ENCODE measurements around the gene SCN8A.
A peak's percentile ranks its signal among the peaks of the same experiment; 100 is the strongest.
"Not testable (repeated sequence)": the region's sequence is repeated elsewhere in the genome, so short reads cannot be mapped to it uniquely, and the experiment has no call there.

SCN8A gene

DNA sequence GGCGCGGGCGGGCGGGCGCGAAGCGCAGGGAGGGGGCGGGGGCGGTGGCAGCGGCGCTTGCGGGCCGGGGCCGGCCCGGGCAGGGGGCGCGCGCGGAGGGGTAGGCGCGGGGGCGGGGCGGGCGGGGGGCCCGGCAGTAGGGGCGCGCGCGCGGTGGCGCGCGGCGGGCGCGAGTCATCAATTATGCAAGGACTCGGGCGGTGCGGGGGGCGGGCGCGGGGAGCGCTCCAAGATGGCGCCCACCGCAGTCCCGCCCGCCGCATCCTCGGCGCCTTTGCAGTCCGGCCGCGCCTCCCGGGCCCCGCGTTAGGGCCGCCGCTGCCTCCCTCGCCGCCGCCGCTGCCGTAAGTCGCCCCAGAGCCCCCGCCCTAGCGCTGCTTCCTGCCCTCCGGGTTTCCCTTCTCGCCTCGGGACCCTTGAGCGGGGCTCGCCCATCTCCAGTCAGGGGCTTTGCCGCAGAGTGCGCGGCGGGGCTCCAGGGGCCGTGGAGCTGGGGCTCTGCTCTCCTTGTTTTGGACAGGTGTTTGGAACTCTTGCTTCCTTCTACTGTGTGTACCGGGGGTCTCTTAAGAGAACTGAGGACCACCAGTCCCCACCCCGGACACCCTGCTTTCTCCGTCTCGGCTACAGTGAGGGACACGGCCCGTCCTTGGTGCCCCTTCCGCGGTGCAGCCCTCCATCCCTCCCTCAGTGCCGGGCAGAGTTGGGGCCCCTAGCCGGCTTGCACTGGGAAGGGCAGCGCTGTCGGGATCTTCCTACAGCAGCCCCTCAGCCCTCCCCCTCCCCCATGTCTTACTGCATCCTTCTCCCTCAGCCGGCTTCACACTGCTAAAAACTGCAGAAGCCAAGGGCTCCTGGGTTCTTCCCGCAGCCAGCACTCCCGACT lies at the start of gene SCN8A:
Gene SCN8A (plus strand): TSS at position 218 of the 886 bp plus-strand sequence. CDS start 71,585 bp downstream, outside the sequence.
- DNase-seq, result no peak

DNA sequence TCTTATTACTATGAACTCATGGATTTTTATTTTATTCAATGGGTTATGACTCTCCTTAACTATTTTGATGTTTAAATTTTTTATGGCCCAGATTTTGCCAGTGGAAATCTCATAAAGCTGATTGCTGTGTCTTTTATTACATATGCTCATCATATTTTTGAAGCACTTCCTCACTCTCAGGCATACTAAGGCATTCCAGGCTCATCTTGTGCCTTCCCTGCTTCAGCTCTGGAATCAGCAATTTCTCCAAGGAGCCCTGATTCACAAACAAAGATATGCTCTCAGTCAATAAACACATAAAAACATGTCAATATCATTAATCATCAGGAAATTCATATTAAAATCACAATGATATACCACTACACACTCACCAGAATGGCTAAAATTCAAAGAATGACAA lies 44.9 kb upstream of the SCN8A start:
- DNase-seq, result no peak

DNA sequence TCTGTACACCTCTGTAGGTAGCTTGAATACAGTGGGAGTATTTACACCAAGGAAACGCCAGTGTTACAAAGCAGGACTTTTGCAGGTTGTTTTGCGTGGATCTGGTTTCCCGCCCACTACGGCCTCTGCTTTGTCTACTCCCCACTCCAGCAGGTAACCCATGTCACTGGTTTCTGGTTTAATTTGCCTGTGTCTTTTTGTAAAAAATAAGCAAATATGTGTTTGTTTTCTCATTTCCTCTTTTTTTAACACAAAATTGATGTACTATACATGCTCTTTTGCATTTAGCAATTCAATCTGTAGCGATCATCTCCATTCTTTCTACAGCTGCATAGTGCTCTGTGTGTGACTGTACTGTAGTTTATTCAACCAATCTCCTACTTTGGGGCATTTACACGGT lies 43.4 kb upstream of the SCN8A start:
- DNase-seq, result no peak

DNA sequence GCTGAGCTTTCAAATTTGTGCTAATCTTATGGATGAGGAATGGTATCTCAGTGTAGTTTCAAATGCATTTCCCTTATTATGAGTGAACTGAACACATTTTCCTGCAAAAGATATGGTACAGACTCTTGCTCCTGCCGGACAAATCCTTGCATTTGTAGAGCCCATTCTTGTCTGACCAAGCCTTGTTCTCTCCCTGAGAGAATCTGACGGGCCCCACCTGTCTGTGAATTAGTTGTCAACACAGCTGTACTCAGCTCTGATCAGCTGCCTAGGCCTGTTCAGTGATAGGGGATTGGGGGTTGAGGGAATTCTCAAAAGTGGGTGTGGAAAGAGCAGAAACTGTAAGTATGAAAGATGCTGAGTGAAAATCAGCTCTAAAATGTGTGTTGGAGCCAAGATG lies 42.8 kb upstream of the SCN8A start:
- no peak for DNase-seq

DNA sequence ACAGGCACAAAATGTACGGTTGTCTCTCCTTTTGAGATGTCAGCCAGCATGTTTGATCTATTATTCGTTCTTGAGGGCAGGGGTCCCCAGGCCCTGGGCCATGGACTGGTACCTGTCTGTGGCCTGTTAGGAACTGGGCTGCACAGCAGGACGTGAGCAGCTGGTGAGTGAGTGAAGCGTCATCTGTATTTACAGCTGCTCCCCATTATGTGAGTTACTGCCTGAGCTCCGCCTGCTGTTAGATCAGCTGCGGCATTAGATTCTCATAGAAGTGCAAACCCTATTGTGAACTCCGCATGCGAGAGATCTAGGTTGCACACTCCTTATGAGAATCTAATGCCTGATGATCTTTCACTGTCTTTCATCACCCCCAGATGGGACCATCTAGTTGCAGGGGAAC lies 41.4 kb upstream of the SCN8A start:
- no peak for DNase-seq

DNA sequence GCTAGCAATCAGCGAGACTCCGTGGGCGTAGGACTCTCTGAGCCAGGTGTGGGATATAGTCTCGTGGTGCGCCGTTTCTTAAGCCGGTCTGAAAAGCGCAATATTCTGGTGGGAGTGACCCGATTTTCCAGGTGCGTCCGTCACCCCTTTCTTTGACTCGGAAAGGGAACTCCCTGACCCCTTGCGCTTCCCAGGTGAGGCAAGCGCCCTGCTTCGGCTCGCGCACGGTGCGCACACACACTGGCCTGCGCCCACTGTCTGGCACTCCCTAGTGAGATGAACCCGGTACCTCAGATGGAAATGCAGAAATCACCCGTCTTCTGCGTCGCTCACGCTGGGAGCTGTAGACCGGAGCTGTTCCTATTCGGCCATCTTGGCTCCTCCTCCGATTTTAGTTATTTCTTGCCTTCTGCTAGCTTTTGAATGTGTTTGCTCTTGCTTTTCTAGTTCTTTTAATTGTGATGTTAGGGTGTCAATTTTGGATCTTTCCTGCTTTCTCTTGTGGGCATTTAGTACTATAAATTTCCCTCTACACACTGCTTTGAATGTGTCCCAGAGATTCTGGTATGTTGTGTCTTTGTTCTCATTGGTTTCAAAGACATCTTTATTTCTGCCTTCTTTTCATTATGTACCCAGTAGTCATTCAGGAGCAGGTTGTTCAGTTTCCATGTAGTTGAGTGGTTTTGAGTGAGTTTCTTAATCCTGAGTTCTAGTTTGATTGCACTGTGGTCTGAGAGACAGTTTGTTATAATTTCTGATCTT lies 22.6 kb upstream of the SCN8A start:
- not testable (repeated sequence) for DNase-seq

DNA sequence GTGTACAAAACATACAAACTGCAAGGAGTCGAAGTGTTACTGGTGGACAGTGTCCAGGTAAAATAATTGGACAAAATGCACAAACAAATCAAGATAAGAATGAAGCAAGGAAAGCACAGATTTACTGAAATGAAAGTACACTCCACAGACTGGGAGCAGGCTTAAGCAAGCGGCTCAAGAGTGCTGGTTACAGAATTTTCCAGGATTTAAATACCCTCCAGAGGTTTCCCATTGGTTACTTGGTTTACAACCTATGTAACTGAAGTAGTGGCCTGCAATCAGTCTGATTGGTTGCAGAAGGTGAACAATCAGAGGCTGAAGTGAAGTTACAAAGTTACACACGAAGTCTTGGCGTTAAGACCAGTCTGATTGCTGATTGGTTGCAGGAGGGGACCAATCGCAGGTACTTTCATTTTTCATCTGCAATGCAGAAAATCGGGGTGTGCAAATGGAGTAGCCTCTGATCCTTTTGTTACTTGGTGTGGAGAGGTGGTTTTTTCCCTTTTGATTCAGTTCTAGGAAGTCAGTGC lies 11.6 kb upstream of the SCN8A start:
- DNase-seq, result no peak

DNA sequence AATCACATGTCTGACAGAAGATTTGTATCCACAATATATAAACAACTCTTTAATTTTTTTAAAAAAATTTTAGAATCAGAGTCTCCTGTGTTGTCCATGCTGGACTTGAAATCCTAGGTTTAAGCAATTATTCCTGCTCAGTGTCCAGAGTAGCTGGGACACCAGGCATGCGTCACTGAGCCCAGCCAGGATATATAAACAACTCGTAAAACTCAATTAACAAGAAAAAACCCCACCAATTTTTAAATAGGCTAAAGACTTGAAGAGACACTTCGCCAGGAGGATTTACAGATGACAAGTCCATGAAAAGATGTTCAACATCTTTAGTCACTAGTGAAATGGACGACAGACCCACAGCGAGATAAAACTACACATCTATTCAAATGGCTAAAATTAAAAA lies 2.0 kb upstream of the SCN8A start:
- DNase-seq, result no peak

DNA sequence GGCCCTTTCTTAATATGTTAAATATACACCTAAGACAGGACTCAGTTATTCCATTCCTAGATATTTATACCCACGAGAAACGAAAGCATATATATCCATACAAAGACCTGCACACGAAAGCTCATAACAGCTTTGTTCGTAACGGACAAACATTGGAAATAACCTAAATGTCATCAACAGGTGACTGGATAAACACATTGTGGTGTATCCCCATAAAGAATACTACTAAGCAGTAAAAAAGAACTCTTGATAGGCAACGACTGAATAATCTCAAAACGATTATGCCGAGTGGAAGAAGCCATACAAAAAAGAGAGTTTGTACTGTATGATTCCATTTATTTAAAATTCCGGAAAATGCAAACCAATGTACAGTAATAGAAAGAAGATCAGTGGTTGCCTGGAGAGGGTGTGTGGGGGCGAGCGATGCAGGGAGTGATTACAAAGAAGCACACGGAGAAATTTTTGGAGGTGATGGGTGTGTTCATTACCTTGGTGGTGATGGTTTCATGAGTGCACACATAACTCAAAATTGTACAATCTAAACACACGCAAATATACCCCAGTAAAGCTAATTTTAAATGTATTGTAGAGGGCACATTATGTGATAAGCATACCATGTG lies 1.4 kb upstream of the SCN8A start:
- no peak for DNase-seq

DNA sequence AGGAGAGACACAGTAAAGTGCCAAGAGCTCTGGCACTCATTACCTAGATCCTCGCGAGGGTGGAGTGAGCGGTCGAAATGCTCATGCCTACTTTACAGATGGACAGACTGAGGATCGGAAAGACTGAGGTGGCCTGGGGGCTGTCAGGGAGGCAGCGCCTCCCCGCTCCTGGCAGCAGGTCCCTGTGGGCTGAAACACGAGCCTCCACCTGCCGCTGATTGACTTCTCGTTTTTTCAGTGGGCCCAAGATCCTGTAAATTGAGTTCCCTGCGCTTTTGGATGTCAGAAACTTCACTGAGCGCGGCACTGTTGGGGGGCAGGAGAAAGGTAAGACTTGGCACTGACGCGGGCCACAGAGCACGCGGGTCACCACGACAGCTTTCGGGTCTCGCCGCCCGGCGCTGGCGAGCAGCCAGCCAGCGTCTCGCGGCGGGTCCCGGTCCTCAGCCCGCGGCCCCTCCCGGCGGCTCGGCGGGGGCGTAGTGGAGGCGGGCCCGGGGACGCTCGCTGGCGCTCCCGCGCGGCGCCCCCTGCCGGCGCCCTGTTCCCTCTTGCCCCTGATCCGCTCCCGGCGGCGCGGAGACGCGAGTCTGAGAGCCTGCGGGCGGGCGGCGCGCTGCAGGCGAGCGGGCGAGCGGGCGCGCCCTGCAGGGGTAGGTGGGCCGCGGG lies 552 bp upstream of the SCN8A start:
- DNase-seq, result peak; percentile 63

DNA sequence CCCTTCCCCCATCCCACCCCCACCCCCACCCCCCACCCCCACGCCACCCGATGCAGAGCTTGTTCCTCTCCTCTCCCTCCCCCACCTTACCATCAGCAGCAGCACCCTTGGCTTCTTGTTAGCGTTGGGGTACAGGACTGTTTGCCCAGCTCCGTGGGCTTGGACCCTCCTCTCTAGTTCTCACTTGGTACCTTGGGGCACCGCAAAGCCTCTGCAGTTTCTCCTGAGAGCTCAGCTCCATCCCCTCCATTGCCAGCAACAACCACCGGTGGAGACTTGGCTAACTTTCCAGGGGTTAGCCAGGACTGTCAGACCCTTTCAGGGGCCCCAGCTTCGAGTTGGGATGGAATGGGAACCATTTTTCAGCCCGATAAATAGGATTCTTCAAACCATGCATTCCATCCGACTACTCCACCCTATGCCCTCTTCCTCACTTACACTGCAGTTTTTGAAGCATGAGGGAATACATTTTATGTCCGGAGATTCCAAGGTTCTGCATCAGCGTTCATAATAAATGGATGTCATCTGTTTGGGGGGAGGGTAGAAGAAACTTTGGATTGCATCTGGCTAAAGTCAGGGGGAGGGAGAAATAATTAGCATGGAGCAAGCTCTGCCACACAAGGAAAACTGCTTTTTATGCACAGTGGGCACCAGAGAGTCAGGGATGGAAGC lies 1.1 kb downstream of the SCN8A start:
- no peak for DNase-seq

DNA sequence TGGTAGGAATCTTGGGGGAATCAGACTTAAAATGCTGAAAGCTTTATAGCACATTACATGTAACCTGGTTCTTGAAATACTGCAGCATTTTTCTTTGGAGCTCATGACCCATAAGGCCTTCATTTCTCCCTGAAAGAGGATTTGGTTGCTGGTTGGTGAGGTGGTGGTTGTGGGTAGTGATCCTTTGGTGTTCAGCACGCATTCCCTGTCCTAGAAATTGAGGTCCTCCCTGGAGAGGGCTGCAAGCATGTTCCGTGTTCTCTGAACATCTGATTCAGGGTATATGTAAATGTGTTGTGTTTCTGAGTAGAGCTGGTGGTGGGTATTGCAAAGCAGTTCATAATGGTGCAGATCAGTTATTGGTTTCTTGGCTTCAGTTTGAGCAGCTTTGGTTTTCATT lies 2.0 kb downstream of the SCN8A start:
- no peak for DNase-seq

DNA sequence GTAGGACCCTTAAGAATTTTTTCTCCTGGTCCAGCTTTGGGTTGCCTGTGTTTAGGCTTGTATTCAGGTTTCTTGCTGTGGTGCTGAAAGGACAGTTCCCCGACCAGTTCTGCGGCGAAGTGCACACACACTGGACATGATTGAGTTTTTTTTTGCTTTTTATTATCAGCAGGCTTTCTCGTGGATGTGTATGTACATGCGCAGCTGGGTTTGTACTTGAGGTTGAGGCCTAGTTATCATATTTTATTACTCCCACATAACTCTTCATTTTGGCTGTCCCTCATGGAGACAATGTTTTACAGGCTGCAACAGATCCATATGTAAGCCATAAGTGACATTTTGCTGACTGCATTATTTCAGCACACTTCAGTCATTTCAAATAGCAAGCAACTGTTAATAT lies 2.5 kb downstream of the SCN8A start:
- peak; percentile 10 for DNase-seq

DNA sequence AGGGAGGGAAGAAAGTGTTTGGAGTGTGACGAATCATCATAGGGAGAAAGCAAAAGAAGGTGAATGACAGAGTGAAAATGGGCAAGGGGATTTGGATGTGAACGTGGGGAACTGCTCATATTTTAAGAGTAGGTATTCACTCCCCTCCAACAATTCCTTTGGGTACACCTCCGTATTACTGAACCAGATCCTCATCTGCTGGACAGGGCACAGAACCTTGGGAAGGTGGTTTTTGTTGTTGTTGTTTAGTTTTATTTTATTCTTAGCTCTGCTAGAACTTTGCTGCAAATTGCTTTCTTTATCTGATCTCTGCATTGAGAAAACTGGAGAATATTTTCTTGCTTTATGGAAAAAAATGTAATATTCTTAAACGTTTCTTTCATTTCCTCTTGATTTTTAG lies 7.1 kb downstream of the SCN8A start:
- no peak for DNase-seq

DNA sequence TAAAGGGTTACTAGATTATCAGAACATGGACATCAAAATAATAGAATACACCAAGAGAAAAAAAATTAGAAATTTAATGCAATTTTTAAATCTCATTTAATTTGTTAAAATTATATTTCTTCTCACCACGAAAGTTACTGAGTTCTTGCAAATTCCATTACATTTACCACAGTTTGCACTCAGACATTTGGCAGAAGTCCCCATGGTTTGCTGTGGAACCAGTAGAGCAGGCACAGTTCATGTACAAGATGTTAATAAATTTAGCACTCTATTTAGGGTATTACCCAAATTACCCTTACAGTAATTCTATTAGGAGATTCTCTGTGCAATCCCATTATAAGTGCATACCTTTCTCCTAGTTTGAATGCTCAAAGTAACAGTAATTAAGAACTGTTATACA lies 9.7 kb downstream of the SCN8A start:
- no peak for DNase-seq

DNA sequence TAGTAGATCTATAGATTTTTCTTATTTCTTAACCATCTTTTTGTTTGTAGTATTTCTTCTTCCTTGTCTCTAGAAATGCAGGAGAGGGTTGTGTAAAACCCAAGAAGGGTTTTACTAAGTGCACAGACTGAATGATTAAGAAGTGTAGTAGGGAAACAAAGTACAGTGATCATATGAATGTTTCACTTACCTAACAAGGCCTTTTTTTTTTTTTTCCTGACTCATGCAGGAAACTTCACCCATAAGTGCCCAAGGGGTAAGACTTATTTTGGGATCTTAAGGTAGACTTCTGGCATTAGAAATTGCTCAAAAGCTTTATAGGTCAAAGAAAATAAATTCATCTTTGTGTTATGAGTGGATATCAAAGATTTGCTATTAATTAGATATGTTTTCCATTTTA lies 10.2 kb downstream of the SCN8A start:
- no peak for DNase-seq

DNA sequence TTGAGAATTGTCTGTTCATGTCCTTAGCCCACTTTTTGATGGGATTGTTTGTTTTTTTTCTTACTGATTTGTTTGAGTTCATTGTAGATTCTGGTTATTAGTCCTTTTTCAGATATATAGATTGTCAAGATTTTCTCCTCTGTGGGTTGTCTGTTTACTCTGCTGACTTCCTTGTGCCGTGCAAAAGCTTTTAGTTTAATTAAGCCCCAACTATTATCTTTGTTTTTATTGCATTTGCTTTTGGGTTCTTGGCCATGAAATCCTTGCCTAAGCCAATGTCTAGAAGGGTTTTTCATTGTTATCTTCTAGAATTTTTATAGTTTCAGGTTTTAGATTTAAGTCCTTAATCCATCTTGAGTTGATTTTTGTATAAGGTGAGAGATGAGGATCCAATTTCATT lies 14.9 kb downstream of the SCN8A start:
- not testable (repeated sequence) for DNase-seq

DNA sequence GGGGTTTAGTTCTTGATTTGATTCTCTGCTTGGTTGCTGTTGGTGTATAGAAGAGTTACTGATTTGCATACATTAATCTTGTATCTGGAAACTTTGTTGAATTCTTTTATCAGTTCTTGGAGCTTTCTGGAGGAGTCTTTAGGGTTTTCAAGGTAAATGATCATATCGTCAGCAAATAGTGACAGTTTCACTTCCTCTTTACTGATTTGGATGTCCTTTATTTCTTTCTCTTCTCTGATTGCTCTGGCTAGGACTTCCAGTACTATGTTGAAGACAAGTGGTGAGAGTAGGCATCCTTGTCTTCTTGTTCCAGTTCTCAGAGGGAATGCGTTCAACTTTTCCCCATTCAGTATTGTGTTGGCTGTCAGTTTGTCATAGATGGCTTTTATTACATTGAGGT lies 16.2 kb downstream of the SCN8A start:
- DNase-seq, result not testable (repeated sequence)

DNA sequence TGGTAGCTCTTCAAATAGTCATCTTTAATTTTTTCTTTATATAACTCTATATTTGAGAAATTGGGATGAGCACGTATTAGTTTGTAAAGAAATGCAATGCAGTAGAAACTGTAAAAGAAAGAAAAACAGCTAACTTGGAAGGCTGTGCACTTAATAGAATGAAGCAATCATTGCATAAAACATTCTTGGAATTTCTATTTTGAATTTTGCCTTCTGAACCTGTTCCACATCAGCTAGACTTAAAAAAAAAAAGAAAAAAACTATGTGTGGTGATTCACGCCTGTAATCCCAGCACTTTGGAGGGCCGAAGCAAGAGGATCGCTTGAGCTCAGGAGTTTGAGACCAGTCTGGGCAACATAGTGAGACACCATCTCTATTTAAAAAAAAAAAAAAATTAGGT lies 29.4 kb downstream of the SCN8A start:
- DNase-seq, result no peak

DNA sequence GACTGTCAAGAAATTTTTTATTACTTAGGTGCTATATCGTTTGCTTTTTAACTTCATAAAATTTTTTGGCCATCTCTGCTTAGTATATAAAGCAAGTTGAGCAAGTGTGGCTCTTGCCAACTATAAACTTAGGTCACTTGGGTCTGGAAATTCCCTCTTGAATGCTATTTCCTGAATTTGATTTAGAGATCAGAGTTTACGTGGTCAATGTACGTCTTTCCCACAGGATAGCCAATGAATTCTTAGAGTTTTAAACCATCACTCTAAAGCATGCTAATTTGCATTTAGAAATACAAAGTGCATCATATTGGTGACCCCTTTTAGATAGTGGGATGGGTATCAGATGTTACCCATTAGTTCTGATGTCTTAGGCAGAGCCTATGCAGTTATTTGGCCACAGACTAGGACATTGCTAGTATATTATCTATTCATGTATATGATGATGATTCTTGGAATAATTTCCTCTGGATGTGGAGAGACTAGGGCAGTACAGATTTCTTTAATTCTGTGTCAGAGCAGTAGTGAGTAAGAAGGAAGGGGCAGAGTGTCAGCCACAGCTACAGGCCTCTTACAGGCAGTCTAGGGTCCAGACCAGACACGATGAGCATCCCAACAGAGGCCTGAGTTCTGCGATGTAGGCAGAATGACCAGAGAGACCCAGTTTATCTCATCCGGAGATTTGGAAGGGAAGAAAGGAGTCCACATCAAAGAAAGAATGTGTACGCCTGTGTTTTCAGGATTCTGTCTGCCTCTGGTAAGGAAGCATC lies 30.3 kb downstream of the SCN8A start:
- DNase-seq, result no peak

DNA sequence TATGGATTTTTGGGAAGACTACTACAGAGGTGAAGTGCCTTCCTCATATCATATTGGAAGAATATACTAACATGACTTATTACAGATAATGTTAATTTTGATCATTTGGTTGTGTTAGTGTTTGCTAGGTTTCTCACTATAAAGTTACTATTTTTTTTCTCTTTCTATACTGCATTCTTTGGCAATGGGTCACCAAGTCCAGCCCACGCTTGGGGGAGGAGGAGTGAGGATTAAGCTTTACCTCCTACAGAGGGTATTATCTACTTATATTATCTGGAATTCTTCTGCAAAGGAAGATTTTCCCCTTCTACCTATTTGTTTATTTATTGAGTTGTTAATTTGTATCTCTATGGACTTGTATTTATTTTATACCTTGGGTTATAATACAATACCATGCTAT lies 31.5 kb downstream of the SCN8A start:
- DNase-seq, result no peak

DNA sequence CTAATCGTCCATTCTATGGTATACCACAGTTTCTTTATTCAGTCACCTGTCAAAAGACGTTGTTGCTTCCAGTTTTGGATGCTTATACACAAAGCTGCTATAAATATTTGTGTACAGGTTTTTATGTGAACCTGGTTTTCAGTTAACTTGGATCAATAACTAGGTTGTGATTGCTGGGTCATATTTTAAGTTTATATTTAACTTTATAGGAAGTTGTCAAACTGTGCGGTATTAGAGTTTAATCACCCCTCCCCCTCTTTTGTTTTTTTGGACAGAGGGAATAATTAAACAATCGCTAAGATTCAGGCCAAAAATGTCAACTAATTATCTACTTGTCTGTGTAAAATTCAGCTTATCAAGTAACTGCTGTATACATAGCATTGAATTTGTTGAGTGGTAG lies 34.3 kb downstream of the SCN8A start:
- DNase-seq, result no peak

Data from NCI-H1048 (cell line).